HG02981 (cell line): ENCODE data around the gene UBE2Z.
"Not testable (repeated sequence)": the region's sequence is repeated elsewhere in the genome, so short reads cannot be mapped to it uniquely, and the experiment has no call there.

Experiments
- ATAC-seq: cut with Tn5 transposase; IDR thresholded peaks from one replicate; pipeline ENCODE4 v1.9.1; 2021; ENCODE audit warnings: mild to moderate bottlenecking, moderate library complexity; ENCODE audit not compliant: unreplicated experiment

The UBE2Z gene

DNA sequence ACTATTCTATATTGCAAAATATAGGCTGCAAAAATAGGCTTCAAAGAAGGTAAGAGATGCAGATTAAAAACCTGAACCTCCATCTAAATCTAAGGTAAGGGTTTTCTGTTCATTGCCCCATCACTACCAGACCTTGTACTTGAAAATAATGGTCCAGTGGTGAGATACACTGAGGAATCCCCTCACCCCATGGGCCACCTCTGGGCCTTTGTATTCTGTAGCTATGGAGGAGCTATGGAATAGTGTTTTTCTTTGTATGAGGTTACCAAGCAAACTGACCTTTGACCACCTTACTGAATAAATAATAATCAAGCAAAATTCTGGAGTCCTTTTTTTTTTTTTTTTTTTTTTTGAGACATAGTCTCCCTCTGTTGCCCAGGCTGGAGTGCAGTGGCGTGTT, 4.8 kb upstream of the UBE2Z start:
- ATAC-seq = no peak

DNA sequence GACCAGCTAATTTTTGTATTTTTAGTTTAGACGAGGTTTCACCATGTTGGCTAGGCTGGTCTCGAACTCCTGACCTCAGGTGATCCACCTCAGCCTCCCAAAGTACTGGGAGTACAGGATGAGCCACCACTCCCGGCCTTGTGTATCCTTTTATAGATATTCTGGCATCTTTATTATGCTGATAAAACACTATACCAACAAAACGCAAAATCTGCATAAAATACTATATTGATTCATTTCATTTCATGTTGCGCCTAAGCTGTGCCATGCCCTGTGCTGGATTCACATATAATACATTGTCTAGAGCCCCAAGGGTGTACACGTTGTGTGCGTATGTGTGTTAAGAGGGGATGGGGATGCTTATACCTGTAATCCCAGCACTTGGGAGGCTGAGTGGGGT, 3.8 kb upstream of the UBE2Z start:
- ATAC-seq = no peak

DNA sequence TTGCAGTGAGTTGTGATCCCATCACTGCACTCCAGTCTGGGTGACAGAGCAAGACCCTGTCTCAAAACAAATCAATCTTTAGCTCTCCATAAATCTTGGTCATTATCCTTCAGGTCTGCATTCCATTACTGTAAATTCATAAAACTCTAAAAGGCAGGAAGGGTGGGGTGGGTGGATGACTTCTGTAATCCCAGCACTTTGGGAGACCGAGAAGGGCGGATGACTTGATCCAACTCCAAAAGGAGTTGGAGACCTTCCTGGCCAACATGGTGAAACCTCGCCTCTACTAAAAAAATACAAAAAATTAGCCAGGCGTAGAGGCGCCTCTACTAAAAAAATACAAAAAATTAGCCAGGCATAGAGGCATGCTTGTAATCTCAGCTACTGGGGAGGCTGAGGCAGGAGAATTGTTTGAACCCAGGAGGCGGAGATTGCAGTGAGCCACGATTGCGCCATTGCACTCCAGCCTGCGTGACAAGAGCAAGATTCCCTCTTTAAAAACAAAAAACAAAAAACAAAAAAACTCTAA, 2.2 kb upstream of the UBE2Z start:
- ATAC-seq = no peak

DNA sequence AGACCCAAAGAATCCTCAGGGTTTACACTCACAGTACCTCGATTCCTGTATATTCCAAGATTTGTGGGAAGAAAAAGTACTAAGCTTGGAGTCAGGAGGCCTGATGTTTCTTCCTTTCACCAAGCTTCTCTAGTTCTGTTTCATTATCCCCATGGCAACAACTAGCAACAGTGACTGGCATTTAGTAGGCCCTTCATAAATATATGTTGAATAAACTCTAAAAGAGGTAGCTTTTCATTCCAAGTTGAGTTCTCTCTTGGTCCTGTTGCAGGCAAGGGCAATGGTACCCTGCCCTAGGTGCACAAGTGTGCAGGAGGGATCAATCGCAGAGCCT, 527 bp upstream of the UBE2Z start:
- ATAC-seq = peak; percentile 4

DNA sequence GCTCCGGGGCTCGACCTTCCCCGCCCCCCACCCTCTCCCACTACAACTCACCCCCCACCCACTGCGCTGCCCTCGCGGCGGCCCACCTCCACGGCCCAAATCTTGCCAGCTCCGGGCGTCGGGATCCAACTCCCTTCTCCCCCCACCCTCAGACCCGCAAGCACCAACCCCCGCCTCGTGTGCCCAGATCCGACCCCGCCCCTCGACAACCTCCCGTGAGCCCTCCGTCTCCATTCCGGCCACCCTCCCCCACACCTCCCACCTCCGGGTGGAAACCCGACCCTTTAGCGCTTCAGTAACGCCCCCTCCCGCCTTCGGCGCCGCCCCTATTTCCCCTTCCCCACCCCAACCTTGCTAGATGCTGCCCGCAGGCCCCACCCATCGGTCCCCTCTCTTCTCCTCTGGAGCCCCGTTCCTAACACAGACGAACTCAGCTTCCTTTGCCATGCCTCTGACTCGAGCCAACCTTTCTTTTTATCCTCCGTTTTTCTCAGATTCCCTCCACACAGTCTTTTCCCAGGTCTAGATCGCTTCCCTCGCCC, 717 bp downstream of the UBE2Z start:
- ATAC-seq = peak; percentile 54

DNA sequence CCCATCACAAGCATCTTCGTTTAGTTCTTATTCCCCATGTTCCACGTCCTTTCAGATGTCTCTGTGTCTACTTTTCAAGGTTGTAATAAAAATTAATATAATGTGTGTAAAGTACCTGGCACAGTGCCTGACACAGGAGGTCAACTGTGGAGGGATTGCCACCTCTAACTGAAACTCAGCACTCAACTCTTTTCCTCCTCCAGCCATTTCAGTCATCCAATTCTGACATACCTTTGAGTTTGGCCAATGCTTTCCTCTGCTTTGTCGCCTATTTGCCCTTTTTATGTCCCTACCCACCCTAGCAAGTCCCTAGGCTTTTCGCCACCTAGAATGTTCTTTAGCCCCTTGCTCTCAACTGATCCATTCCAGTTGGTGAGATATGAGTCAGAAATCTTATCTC, 1.6 kb downstream of the UBE2Z start:
- ATAC-seq = no peak

DNA sequence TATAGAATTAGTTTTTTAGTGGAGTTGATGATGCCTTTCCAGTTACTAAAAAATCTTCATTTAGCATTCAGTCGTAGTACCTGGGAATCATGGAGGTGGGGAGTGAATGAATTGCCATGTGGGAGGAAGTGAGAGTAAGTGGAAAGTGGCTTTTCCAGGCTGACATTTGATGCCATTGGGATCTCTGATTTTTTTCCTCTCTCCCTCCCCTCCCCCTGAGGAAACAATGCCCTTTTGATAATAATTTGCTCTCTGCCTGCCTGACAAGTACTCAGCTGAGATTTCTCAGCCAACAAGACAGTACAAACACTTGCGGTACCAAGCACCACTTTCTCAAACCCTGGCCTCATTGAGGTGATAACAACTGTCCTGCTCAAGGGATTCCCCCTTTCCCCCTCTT, 2.2 kb downstream of the UBE2Z start:
- ATAC-seq = no peak

DNA sequence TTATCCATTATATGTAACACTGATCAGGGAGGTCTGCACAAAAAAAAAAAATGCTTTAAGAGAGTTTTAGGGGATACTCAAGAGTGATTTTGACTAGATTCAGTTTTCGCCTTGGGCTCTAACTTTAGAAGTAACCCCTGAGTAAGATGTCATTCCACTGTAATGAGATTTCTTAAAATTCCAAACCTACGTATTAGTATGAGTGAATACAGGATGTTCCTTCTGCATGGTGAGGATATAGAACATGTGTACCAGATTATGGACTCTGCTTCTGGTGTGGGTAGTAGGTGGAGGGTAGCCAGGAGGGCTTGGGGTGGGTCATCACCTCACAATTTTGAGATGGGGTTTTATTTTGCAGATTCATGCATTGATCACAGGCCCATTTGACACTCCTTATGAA, 4.3 kb downstream of the UBE2Z start:
- ATAC-seq = no peak

DNA sequence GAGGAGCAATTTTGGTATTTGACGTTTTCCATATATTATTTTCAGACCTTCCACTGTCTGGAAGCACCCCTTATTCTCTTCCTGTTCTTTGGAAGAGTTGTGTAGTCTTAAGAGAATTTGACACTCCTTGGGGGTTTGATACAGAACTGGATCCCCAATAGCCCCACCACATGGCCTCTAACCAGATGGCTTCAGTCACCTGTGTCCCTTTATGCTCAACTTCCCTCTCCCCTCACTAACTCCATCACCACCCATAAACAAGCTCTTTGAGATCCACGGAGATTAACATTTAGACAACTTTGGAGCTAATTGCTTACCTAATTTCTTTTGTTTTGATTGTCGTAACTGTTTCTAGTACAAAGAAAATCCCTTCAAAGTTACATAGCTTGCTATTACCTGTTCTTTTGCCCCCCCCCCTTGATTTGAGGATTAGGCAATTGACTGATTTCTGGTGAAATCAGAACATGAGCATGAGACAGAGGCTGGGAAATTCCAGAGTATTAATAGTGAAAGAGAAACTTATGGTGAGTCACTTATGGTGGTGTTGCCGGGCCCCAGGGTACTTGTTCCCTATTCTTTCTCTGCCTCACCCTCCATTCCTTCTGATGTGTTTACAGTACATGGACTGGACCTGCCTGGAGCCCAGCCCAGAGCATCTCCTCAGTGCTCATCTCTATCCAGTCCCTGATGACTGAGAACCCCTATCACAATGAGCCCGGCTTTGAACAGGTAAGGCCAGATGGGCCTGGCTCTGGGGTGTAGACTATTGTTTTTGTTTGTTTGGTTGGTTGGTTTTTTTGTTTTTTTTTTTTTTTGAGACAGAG, 7.5 kb downstream of the UBE2Z start:
- peak; percentile 71 for ATAC-seq

DNA sequence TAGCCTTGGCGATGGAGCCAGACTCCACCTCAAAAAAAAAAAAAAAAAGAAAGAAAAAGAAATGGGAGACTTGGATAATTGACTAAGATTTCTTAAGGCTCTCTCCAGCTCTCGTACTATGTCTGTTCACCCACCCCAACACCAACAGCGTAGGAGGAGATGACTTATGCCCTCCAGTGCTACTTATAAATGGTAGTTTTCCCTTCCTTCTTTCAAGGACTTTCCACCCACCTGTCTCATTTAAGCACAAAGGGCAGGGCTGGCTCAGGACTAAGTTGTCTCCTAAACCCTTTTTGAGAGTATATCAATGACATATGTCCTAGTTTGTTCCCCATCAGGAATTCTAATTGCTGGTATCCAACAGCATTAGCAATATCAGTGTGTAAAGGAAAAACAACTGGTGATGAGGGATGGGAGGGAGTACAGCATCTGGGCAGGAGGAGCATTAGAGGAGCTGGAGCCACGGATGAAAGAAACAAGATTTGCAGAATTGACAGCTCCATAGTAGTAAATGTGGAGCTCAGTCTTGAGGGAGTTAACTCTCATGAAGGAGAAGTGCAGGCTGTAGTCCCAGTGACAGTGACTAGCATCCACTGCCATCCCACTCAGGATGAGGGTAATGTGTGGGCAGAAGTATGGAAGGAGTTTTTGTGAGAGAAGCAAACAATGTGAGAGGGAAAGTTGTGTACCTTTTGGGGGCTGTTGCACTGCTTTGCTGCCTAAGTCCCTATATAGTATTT, 17.2 kb downstream of the UBE2Z start:
- no peak for ATAC-seq

DNA sequence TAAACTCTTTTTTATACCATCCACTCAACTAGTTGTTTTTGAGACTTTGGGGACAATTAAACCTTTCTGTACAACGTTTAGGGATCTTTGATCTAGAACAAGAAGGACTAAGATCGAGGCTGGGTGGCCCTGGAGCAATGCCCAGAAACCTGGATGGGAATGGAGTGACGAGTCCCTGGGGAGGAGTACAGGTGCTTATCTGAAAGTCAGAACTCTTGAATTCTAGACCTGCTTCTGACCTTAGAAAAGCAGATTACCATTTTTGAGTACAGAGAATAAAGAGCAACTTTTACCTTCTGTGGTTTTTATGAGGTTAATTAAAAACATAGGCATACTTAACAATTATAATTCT, 17.8 kb downstream of the UBE2Z start:
- ATAC-seq = no peak

DNA sequence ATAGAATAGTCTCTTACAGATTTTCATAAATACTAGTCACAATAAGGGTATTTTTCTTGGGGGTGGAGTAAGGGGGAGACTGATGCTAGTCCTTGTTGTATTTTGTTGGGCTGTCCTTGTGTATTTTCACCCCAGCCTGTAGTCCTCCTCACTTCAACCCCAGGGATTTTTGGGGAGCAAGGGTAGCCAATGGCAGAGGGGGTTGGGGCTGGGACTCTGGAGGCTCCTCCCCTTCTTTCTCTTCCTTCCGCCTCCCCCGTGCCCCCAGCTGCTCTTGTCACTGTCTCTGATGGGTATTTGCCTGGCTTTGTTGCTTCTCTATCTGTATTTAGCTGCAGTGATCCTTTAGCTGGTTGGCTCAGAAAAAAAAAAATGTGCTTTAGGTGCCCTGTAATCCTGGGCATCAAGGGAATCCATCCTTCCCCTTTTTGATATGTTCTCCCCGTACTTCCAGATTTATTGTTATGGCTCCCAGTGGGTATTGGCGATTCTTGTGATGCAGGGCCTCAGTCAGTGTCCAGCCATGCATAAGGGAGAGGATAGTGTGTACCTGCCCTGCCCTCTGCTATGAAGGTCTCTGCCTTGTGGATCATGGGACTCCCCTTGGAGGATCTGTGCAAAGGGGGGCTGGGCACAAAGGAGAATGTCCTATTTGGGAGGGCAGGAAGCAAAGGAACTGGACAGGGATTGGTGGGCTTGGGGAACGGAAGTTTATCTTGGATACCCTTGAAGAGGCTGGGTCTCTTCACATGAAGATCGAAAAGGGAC, 20.0 kb downstream of the UBE2Z start:
- ATAC-seq = no peak

DNA sequence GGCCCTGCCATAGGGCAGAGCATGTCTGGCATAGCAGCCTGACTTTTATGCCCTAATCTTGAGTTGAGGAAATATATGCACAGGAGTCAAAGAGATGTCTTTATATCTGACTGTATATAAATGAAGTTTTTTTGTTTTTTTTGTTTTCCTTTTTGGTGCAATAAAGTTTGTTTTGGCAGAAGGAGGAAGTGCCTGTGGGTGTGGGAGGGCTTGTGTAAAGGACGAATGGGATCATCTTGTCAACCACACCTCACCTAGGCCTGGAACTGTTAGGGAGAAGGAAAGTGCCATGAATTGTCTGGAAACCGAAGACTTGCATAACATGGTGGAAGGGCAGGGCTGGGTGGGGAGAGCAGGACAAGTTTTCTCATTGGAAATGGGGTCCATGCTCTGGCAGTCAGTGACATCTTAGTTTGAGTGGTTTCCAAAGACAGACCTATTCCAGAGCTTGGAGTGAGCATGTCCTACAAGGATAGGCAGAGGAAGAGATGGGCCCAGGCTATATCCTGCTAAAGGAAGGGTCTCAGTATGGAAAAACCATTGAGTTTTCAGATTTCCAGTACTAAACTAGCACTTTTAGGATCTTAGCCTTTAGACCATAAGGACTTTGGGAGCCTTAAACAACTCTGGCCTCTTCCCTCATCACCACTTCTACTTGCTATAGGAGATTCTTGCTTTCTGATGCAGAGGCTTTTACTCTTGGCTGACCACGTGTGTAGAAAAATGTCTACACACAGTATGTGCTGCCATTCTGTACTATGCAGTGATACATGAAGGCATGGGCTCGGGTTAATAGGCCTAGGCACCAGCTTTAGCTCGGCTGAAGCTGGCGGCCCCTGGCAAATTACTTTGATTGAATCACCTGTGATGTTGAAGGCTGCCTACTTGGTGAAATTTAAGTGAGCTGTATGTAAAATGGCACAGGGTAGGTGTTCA, 20.9 kb downstream of the UBE2Z start:
- ATAC-seq = no peak

DNA sequence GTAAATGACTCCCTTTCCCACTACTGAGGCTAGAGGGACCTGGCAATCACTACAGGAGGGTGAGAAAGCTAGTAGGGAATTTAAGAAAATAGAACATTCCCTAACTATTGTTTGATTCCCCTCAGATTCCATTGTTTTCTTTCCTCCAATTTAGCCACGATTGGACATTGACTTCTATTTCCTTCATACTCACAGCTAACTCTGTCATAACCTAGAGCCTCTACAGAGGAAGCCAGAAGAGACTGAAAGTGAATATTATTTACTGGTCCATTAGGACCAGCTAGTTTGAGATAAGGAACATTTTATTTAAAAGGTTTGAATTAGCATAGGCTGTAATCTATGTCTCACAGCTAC, 21.6 kb downstream of the UBE2Z start:
- ATAC-seq = no peak

DNA sequence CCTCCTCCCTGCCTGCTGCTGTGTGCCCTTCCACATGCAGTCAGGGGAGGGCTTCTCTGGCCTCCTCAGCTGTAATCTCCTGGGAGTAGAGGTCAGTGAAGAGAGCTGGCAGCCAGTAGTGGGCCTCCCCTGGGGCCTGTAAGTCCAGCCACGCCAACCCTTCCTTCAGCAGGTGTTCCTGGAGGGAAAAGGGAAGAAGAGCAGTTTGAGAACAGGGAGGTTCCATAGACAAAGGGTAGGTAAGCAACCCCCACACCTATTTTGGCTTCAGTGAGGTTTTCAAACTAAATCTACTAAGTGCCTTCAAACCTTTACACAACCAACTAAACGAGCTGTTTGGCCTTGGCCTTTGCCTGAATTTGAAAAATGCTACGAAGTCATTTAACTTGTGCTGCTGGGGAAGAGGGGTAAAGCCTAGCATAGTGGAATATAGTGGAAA, 22.2 kb downstream of the UBE2Z start:
- ATAC-seq = no peak

DNA sequence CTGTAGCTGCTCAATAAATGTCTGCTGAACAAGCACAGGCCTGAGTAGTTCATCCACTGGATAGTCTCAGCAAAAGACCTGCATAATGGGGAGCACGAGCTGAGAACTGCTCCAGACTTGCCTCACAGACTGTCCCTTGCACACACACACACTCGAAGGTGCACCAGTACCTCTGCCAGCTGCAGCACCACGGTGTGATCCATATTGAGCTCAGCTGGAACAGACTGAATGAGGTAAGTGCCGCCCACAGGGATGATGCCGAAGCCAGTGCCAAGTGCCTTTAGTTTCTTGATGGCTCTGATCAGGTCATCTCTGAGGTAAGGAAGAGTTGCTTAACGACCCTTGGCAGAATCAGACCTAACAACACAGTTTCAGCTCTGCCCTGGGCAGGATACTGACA, 24.8 kb downstream of the UBE2Z start:
- ATAC-seq = no peak

DNA sequence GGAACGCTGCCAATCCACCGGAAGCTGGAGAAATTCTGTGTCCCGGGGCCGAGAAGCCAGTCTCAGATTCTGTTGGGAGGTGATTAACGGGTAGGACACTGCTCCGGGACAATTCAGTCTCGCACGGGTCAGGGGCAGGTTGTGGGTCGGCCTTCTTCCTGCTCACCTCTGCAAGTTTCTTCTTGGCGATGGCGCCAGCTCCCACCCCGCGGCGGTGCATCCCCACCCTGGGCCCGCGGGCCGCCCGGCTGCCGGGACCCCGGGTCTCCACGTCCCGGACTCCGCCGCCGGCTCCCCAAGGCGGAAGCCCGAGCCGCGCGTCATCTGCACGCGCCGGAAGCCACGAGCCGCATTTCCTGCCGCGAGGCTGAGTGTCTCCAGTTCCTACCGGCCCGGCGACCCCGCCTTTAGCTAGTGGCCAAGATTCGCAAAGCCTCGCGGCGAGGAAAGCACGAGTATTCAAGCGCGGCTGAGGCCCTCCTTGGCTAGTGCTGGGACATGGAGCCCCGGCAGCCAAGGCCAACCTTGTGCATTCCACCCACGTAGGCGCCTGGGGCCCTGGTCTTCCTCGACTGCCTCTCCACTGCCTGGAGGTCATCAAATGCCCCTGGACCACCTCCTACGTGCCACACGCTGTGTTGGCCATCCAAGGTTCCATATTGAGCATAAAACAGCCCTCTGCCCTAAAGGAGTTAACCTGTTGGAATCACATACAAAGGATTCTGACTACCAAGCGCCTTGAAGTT, 36.5 kb downstream of the UBE2Z start, which contains the start of gene SNF8:
Gene SNF8, minus strand, starts transcription at position 328 of the 746 bp plus-strand sequence. Its CDS starts 108 bp downstream, at position 220.
- ATAC-seq = peak; percentile 79

DNA sequence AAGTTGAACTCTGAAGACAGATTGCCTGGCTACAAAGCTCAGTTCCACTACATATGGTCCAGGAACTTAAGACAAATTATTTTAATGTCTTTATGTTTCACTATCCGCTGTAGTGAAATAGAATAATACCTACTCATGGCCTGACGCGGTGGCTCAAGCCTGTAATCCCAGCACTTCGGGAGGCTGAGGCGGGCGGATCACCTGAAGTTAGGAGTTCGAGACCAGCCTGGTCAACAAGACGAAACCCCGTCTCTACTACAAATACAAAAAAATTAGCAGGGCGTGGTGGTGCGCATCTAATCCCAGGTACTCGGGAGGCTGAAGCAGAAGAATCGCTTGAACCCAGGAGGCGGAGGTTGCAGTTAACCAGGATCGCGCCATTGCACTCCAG, 37.0 kb downstream of the UBE2Z start:
- ATAC-seq = not testable (repeated sequence)

DNA sequence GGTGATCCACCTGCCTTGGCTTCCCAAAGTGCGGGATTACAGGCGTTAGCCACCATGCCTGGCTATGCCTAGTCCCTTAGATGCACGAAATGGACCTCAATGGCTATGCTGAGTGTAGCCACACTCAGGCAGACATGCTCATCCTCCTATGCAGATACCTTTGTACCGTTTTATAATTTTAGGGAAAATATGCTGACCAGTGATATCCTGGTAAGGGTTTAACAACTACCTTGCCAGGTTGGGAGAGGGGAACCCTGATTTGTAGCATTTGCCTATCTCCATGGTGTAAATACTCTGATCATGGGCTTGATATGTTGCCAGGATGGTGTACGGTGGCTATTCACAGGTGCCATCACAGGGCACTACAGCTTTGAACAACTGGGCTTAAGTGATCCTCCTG, 43.4 kb downstream of the UBE2Z start:
- no peak for ATAC-seq
